ENCODE data around the gene CCN2.

GRCh38 chr6:131929976-131930375 lies 21.2 kb downstream of the CCN2 start:
- TF ChIP-seq CTCF (IDR thresholded peaks at IDR 0.05) (no peak), POLR2A (IDR thresholded peaks at IDR 0.05) (no peak)

All from lower leg skin (tissue), 3 donors.